Heart left ventricle (tissue), 16 donors: ENCODE data around the gene TRPM2. TPM values are rescaled to one million over a fixed set of nuclear protein-coding genes. Genes with fewer than 3 reads are reported as not detected.
A peak's percentile ranks its signal among the peaks of the same experiment; 100 is the strongest.

Experiments used
- ATAC-seq, 4 donors: fragments of 200-7000 bp; cut with Tn5 transposase; one replicate each; pipeline ENCODE4 v1.9.1; 2020 to 2022; ENCODE audit warnings: moderate library complexity in 4 of 4, mild to moderate bottlenecking in 3 of 4, moderate number of reproducible peaks in 1 of 4
- DNase-seq, 5 donors: peaks; one replicate each; pipeline ENCODE4 v3.0.0-alpha.2; 2020
- H3K27ac ChIP-seq, 12 donors: fragments of 200-600 bp; sonication (generic) in 4 of 12; one replicate each; pipeline versions ENCODE4 v1.5.0 to v1.8.0; 2016 to 2022; ENCODE audit warnings: mild to moderate bottlenecking in 2 of 12
- H3K27me3 ChIP-seq, 9 donors: fragments of 200-600 bp; sonication (generic) in 2 of 9; one replicate each; pipeline versions ENCODE4 v1.5.1 to v1.8.0; 2016 to 2022; ENCODE audit warnings: mild to moderate bottlenecking in 3 of 9
- H3K36me3 ChIP-seq, 9 donors: fragments of 200-600 bp; sonication (generic) in 2 of 9; one replicate each; pipeline versions ENCODE4 v1.5.0 to v1.8.0; 2018 to 2022; ENCODE audit warnings: mild to moderate bottlenecking in 2 of 9
- H3K4me1 ChIP-seq, 12 donors: fragments of 200-600 bp; sonication (generic) in 4 of 12; one replicate each; pipeline versions ENCODE4 v1.5.0 to v1.8.0; 2016 to 2022; ENCODE audit warnings: mild to moderate bottlenecking in 3 of 12
- H3K4me3 ChIP-seq, 12 donors: fragments of 200-600 bp; sonication (generic) in 4 of 12; one replicate each; pipeline versions ENCODE4 v1.5.0 to v1.8.0; 2017 to 2022; ENCODE audit warnings: mild to moderate bottlenecking in 9 of 12, moderate library complexity in 4 of 12
- H3K9me3 ChIP-seq, 12 donors: fragments of 200-600 bp; sonication (generic) in 4 of 12; one replicate each; pipeline versions ENCODE4 v1.5.0 to v1.8.0; 2016 to 2022; ENCODE audit warnings: mild to moderate bottlenecking in 1 of 12
- CTCF ChIP-seq, 12 donors: fragments of 200-600 bp; sonication (generic) in 4 of 12; IDR thresholded peaks; one replicate each; pipeline versions ENCODE4 v1.5.0 to v1.8.0; 2018 to 2022; ENCODE audit warnings: antibody characterized with exemption in 12 of 12, mild to moderate bottlenecking in 5 of 12
- POLR2A ChIP-seq, 2 donors: fragments of 450-650 bp; IDR thresholded peaks; one replicate each; pipeline ENCODE4 v1.6.1; 2017; ENCODE audit warnings: antibody characterized with exemption in 2 of 2, mild to moderate bottlenecking in 2 of 2, moderate library complexity in 2 of 2
- WGBS, 4 donors: extraction: QIAGEN DNeasy Blood & Tissue Kit in 2 of 4; methylation state at CpG; one replicate each; pipeline versions ENCODE4 v1.1.5 to v1.1.7; 2013 to 2018; 5-methylcytosine and 5-hydroxymethylcytosine counted together
- intact Hi-C, 10 donors: fragments of 100-400 bp; cut with DNase I; formaldehyde crosslinking; loops; one replicate each; pipeline versions ENCODE4 v1.11.1 to v1.14.2; 2022
- polyA plus RNA-seq, 2 donors: library from polyadenylated mRNA; stranded (reverse); fragments of 200-250 nt; gene quantifications; one replicate each; pipeline ENCODE4 v1.2.3, GENCODE V29; 2013
- total RNA-seq, 9 donors: library from RNA; depleted of rRNA in 2 of 9; stranded (reverse); fragments of >200 nt in 2 of 9; fragmentation: NEBNext Ultra II Directional in 3 of 9; extraction: Animal tissue kit (Norgen Biotek cat#: 25700) in 3 of 9; gene quantifications; one replicate each; pipeline versions ENCODE4 v1.1.0 to v1.2.4, GENCODE V29; 2016 to 2023
- donor health status: ischemic (EF 13 %, LVEDD 7.1; RV severe dilation, severe dysfunction).
- donor health status: healthy with polysubstance abuse.
- donor health status: DM: no; HTN: yes; CAD: no.
- donor health status: DM: no; HTN: no; CAD: no.
- donor health status: ischemic (EF 25% LVEDD 6.9; RV normal size, moderate dysfunction).
- donor health status: ischemic (EF 25% LVEDD 5.7; RV mildly dilated, moderate dysfunction).
- donor health status: healthy.
- donor health status: DM: yes; HTN: yes; CAD: no.
- donor health status: ischemic (EF 35%, LVEDD 5.7; RV mildly dilated, moderate dysfunction).
- donor health status: nonischemic (EF 11% LVEDD 7.7; RV severe dilation, severe dysfunction).
- donor health status: DM: yes; HTN: yes; CAD: no.
- donor health status: PGD.
- donor health status: ischemic (EF 29% LVEDD 5.4; RV normal size, mild dysfunction).
- donor health status: nonischemic (EF 23%, LVEDD 6.1; RV moderate dilation, normal function).

Gene TRPM2
- total and polyA plus RNA-seq, 11 donors = 0.66 to 20.5 (median 1.2) TPM

GRCh38 chr21:44442266-44443125 lies 89.1 kb downstream of the TRPM2 start:
- 73 to 78% (median 77%) methylated on average over 18 to 19 of the region's 19 CpGs for WGBS, 4 donors
- peaks cover 0 to 3% (median 0%) of the 10 kb centered on the region in 9 donors for H3K27me3 ChIP-seq
- intact Hi-C loops = loop anchor here in 1 of 10 donors (10.0 kb wide), 1 partner anchor 78 kb away; no protein-coding TSS in a partner anchor
- no peak for TF ChIP-seq POLR2A (IDR thresholded peaks at IDR 0.05)
- TF ChIP-seq CTCF (IDR thresholded peaks at IDR 0.05) = no peak
- peaks cover 0 to 15% (median 0%) of the 10 kb centered on the region in 9 donors for H3K36me3 ChIP-seq
- H3K9me3 ChIP-seq = no peaks in the 10 kb centered on the region
- H3K4me1 ChIP-seq = peaks cover 0 to 14% (median 2%) of the 10 kb centered on the region in 12 donors
- DNase-seq (peak in 2 of 5 donors; percentile 8 to 15), ATAC-seq (no peak)
- H3K27ac ChIP-seq = no peak overlapping the region
- H3K4me3 ChIP-seq = no peak overlapping the region

GRCh38 chr21:44443291-44443890 lies 90.0 kb downstream of the TRPM2 start:
- H3K9me3 ChIP-seq = no peaks in the 10 kb centered on the region
- no peak for TF ChIP-seq CTCF (IDR thresholded peaks at IDR 0.05)
- TF ChIP-seq POLR2A (IDR thresholded peaks at IDR 0.05) = no peak
- no peak overlapping the region for H3K27ac ChIP-seq
- peaks cover 0 to 8% (median 0%) of the 10 kb centered on the region in 9 donors for H3K36me3 ChIP-seq
- ATAC-seq (no peak), DNase-seq (peak in 1 of 5 donors; percentile 17)
- H3K4me3 ChIP-seq = no peak overlapping the region
- 74 to 95% (median 83%) methylated on average over 7 to 17 of the region's 17 CpGs for WGBS, 4 donors
- H3K4me1 ChIP-seq = peaks cover 0 to 6% (median 0%) of the 10 kb centered on the region in 12 donors
- H3K27me3 ChIP-seq = peaks cover 0 to 6% (median 0%) of the 10 kb centered on the region in 9 donors
- intact Hi-C loops = loop anchor here in 1 of 10 donors (10.0 kb wide), 1 partner anchor 79 kb away; no protein-coding TSS in a partner anchor

GRCh38 chr21:44443891-44444285 lies 90.5 kb downstream of the TRPM2 start:
- no peak for ATAC-seq
- 86 to 94% (median 90%) methylated on average over 2 to 12 of the region's 12 CpGs for WGBS, 4 donors
- no peak overlapping the region for H3K4me3 ChIP-seq
- TF ChIP-seq CTCF (IDR thresholded peaks at IDR 0.05) (no peak), POLR2A (IDR thresholded peaks at IDR 0.05) (no peak)
- intact Hi-C loops = loop anchor here in 1 of 10 donors (10.0 kb wide), 1 partner anchor 79 kb away; no protein-coding TSS in a partner anchor
- peaks cover 0 to 6% (median 0%) of the 10 kb centered on the region in 12 donors for H3K4me1 ChIP-seq
- peaks cover 0 to 10% (median 0%) of the 10 kb centered on the region in 9 donors for H3K27me3 ChIP-seq
- DNase-seq = peak in 1 of 5 donors; percentile 8
- no peak overlapping the region for H3K27ac ChIP-seq
- H3K9me3 ChIP-seq = no peaks in the 10 kb centered on the region
- H3K36me3 ChIP-seq = peaks cover 0 to 8% (median 0%) of the 10 kb centered on the region in 9 donors
